Hematopoietic multipotent progenitor cell (in vitro differentiated cells): ENCODE data around the gene HPS1. TPM values are rescaled to one million over a fixed set of nuclear protein-coding genes. Genes with fewer than 3 reads are reported as not detected.

Source experiments
- DNase-seq, 3 donors: peaks; one replicate each; pipeline ENCODE4 v3.0.0-alpha.2; 2011 to 2015; ENCODE audit warnings: low read depth in 2 of 3, low spot score in 2 of 3
- small RNA-seq: library from RNA; depleted of rRNA; stranded (forward); fragments of <200 nt; gene quantifications from one replicate; pipeline ENCODE3, GENCODE V24; 2012
- total RNA-seq: library from RNA; depleted of rRNA; stranded (reverse); fragments of >200 nt; gene quantifications from one replicate; pipeline ENCODE4 v1.2.3, GENCODE V29; 2012

The HPS1 gene
- total RNA-seq, 1 donor = 50.1 TPM

GRCh38 chr10:98373260-98374040 lies 73.3 kb downstream of the HPS1 start:
- no peak for DNase-seq

- DNase-seq = no peak
Observed at GRCh38 chr10:98370831-98371820, 75.6 kb downstream of the HPS1 start.

- DNase-seq = no peak
Observed at GRCh38 chr10:98369801-98370200, 76.9 kb downstream of the HPS1 start.

GRCh38 chr10:98368644-98369043 lies 78.1 kb downstream of the HPS1 start:
- no peak for DNase-seq

GRCh38 chr10:98367604-98368451 lies 78.9 kb downstream of the HPS1 start:
- no peak for DNase-seq

Small RNA genes within 50 kb of the gene (small RNA-seq; reads per million reads assigned to genes)
- gene MIR4685 = not detected

Other genes with a start within 250 kb of the HPS1 start
- gene LOXL4, start 178.7 kb downstream of the HPS1 start, total RNA-seq = 2.2 TPM
- gene PYROXD2, start 31.8 kb downstream of the HPS1 start, total RNA-seq = 33.9 TPM